Measurements from ENCODE around the gene ACTR2.

Gene ACTR2

DNA sequence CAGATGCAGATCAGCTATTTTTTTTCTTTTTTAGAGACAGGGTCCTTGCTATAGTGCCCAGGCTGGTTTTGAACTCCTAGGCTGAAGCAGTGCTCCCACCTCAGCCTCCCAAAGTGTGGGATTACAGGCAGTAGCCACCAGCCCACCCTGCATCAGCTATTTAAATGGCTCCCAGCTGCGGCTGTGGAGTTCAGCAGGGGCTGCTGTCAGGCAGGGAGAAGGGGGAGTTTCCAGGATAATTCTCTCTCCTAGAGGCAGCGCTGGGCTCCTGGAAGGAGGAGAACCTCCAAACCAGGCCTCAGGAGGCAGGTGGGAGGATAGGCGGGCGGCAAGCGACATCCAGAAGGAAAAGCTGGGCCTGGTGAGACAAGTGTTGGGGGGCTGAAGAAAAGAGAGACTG lies 65.7 kb downstream of the ACTR2 start:
- H3K4me1 Mint-ChIP-seq = peaks cover 44% of the 10 kb centered on the region
- peak overlapping the region; percentile 96 for H3K27ac Mint-ChIP-seq
- DNase-seq = no peak
- no peak overlapping the region for H3K4me3 Mint-ChIP-seq
- TF ChIP-seq, protein P1, sequence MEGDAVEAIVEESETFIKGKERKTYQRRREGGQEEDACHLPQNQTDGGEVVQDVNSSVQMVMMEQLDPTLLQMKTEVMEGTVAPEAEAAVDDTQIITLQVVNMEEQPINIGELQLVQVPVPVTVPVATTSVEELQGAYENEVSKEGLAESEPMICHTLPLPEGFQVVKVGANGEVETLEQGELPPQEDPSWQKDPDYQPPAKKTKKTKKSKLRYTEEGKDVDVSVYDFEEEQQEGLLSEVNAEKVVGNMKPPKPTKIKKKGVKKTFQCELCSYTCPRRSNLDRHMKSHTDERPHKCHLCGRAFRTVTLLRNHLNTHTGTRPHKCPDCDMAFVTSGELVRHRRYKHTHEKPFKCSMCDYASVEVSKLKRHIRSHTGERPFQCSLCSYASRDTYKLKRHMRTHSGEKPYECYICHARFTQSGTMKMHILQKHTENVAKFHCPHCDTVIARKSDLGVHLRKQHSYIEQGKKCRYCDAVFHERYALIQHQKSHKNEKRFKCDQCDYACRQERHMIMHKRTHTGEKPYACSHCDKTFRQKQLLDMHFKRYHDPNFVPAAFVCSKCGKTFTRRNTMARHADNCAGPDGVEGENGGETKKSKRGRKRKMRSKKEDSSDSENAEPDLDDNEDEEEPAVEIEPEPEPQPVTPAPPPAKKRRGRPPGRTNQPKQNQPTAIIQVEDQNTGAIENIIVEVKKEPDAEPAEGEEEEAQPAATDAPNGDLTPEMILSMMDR (IDR thresholded peaks at IDR 0.05) = no peak
- no peaks in the 10 kb centered on the region for H3K36me3 Mint-ChIP-seq (ENCODE audit: low read depth)
- no peaks in the 10 kb centered on the region for H3K9me3 Mint-ChIP-seq
- H3K27me3 Mint-ChIP-seq (ENCODE audit: low read depth, poor library complexity) = peaks cover 6% of the 10 kb centered on the region

DNA sequence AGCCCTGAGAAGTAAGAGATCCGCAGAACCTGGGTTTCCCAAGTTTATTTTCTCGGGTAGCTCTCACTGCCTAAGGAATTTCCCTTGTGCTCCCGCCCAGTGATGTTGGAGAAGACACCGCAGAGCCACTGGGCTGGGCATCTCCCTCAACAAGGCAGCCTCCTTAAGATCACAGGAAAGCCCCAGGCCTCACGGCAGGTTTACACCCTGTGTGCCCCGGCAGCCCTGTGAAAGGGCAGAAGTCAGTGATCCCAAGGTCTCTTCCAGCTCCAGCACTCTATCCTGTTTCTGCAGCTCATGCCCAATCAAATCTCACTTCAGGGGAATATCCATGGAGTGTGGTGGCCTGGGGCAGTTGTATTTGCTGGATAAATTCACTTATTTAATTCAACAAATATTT lies 66.5 kb downstream of the ACTR2 start:
- TF ChIP-seq, protein P1 (IDR thresholded peaks at IDR 0.05) = no peak
- Mint-ChIP-seq H3K4me1 (peaks cover 45% of the 10 kb centered on the region), H3K27ac (peak overlapping the region; percentile 96), H3K36me3 (ENCODE audit: low read depth) (no peaks in the 10 kb centered on the region), H3K27me3 (ENCODE audit: low read depth, poor library complexity) (peaks cover 6% of the 10 kb centered on the region), H3K4me3 (no peak overlapping the region), H3K9me3 (no peaks in the 10 kb centered on the region)
- DNase-seq = no peak

DNA sequence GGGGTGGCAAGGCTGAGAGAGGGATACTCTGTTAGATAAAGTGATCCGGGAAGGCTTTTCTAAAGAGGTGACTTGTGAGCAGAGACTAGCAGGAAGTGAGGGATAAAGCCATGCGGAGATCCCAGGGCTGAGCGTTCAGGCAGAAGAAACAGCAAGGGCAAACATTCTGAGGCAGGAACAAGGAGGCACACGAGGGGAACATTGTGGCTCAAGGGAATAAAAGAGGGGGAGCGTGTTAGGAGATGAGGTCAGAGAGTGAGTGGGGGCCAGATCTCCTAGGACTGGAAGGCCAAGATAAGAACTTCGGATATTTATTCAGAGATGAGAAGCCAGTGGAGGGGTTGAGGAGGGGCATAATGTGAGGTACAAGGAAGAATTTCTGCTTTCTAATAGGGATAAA lies 67.1 kb downstream of the ACTR2 start:
- Mint-ChIP-seq H3K27ac (peak overlapping the region; percentile 96), H3K4me3 (no peak overlapping the region), H3K36me3 (ENCODE audit: low read depth) (no peaks in the 10 kb centered on the region), H3K27me3 (ENCODE audit: low read depth, poor library complexity) (peaks cover 6% of the 10 kb centered on the region), H3K9me3 (no peaks in the 10 kb centered on the region), H3K4me1 (peaks cover 51% of the 10 kb centered on the region)
- no peak for DNase-seq
- TF ChIP-seq, protein P1 (IDR thresholded peaks at IDR 0.05) = no peak

DNA sequence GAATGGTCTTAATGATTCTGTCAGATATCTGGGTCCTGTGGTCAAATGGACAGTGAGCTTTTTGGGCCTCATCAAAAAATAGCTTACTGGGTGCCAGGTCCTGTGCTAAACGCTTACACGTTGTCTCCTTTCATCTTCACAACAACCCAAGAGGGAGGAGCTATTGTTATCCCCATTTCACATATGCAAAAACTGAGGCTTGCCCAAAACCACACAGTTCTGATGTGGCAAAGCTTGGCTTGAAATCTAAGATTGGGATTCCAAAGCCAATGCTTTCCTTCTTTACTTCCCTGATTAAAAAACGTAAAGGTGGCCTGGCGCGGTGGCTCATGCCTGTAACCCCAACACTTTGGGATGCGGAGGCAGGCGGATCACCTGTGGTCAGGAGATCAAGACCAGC lies 69.3 kb downstream of the ACTR2 start:
- Mint-ChIP-seq H3K4me3 (no peak overlapping the region), H3K27ac (no peak overlapping the region), H3K9me3 (no peaks in the 10 kb centered on the region), H3K36me3 (ENCODE audit: low read depth) (no peaks in the 10 kb centered on the region), H3K27me3 (ENCODE audit: low read depth, poor library complexity) (peaks cover 3% of the 10 kb centered on the region), H3K4me1 (peaks cover 63% of the 10 kb centered on the region)
- DNase-seq = no peak
- TF ChIP-seq, protein P1 (IDR thresholded peaks at IDR 0.05) = no peak

DNA sequence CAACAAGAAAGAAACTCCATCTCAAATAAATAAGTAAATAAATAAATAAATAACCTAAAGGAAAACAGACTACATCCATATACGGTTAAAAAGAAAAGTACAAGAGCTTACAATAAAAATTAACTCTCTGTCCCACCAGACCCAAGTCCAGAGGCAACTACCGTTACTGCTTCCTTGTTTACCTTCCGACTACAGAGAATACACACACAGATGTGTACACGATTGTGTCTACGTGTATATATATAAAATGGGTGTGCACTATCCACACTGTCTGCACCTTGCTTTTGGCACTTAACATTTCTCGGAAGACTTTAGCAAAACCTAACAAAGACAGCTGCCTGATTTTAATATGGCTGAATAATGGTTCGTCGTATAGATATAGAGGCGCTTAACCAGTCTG lies 69.9 kb downstream of the ACTR2 start:
- no peak overlapping the region for H3K27ac Mint-ChIP-seq
- DNase-seq = no peak
- no peak overlapping the region for H3K4me3 Mint-ChIP-seq
- peaks cover 3% of the 10 kb centered on the region for H3K36me3 Mint-ChIP-seq (ENCODE audit: low read depth)
- peaks cover 63% of the 10 kb centered on the region for H3K4me1 Mint-ChIP-seq
- no peaks in the 10 kb centered on the region for H3K9me3 Mint-ChIP-seq
- TF ChIP-seq, protein P1 (IDR thresholded peaks at IDR 0.05) = no peak
- H3K27me3 Mint-ChIP-seq (ENCODE audit: low read depth, poor library complexity) = peaks cover 4% of the 10 kb centered on the region

DNA sequence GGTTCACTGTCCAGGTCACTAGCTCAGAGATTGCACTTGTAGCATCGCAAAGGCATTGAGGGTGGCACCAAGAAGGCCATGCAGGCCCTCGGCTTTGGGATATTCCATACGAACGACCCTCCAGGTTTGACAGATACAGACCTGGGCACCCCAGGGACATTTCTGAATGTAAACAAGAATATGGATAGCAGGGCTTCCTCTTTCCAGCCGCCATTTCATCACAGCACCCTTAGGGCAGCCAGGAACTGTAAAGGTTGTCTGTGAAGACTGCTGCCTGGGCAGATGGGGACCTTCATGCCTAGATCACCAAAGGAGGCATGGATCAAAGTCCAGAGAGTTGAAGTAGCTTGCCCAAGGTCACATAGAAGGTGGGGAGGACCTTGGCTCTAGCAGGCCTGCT lies 70.5 kb downstream of the ACTR2 start:
- Mint-ChIP-seq H3K4me3 (no peak overlapping the region), H3K9me3 (no peaks in the 10 kb centered on the region), H3K27ac (no peak overlapping the region), H3K4me1 (peaks cover 60% of the 10 kb centered on the region), H3K27me3 (ENCODE audit: low read depth, poor library complexity) (peaks cover 4% of the 10 kb centered on the region), H3K36me3 (ENCODE audit: low read depth) (peaks cover 8% of the 10 kb centered on the region)
- no peak for DNase-seq
- TF ChIP-seq, protein P1 (IDR thresholded peaks at IDR 0.05) = no peak

Data from nephron progenitor cell (in vitro differentiated cells).